HCT116 (cell line): ENCODE measurements around the gene FRMD3.

Experiments used
- CEBPB ChIP-seq: IDR thresholded peaks from 2 replicates; pipeline ENCODE4 v1.6.1; 2012; ENCODE audit warnings: low read depth
- CTCF ChIP-seq, 3 experiments: fragments of 200-600 bp in 1 of 3; sonication (generic) in 1 of 3; IDR thresholded peaks in 2 of 3; conservative IDR thresholded peaks in 1 of 3; 2 replicates each; pipeline ENCODE4 v1.5.1; 2012 to 2017; ENCODE audit warnings: low read depth in 2 of 3, low read length in 2 of 3, antibody characterized with exemption in 1 of 3, borderline replicate concordance in 1 of 3, control low read depth in 1 of 3, mild to moderate bottlenecking in 1 of 3, mixed read lengths in 1 of 3, mixed run types in 1 of 3, moderate library complexity in 1 of 3; ENCODE audit not compliant: insufficient read depth in 1 of 3
- EZH2phosphoT487 ChIP-seq: fragments of 200-600 bp; IDR thresholded peaks from 2 replicates; pipeline ENCODE4 v1.6.1; 2018; ENCODE audit warnings: antibody characterized with exemption, borderline replicate concordance
- JUND ChIP-seq: IDR thresholded peaks from 2 replicates; pipeline ENCODE4 v1.6.1; 2012
- POLR2A ChIP-seq: IDR thresholded peaks from 2 replicates; pipeline ENCODE4 v1.7.0; 2011; ENCODE audit warnings: borderline replicate concordance; ENCODE audit not compliant: insufficient read depth, insufficient read length; ENCODE audit errors: extremely low read depth
- SIN3A ChIP-seq: IDR thresholded peaks from 2 replicates; pipeline ENCODE4 v1.6.1; 2012; ENCODE audit warnings: low read depth

GRCh38 chr9:83472764-83473163 lies 65.4 kb downstream of the FRMD3 start:
- no peak for TF ChIP-seq CTCF (IDR thresholded peaks at IDR 0.05 in 2 of 3, conservative IDR thresholded peaks at IDR 0.05 in 1 of 3; ENCODE audit: borderline replicate concordance in 1 of 3, insufficient read depth in 1 of 3, low read depth in 2 of 3, low read length in 2 of 3)
- TF ChIP-seq JUND: no peak
- no peak for TF ChIP-seq POLR2A
- TF ChIP-seq EZH2phosphoT487: no peak
- no peak for TF ChIP-seq CEBPB
- TF ChIP-seq SIN3A: no peak
